GM23338 (cell line): ENCODE results near the gene PHF8. TPM values are rescaled to one million over a fixed set of nuclear protein-coding genes. Genes with fewer than 3 reads are reported as not detected.

Source experiments
- ATAC-seq: fragments of 200-7000 bp; cut with Tn5 transposase; 3 replicates; pipeline ENCODE4 v1.9.1; 2020
- DNase-seq: peaks from one replicate; pipeline ENCODE4 v3.0.0-alpha.2; 2015; ENCODE audit warnings: low spot score
- H2AFZ ChIP-seq: fragments of 200-600 bp; sonication (generic); 2 replicates; pipeline ENCODE4 v1.8.0; 2016; ENCODE audit warnings: antibody characterized with exemption, mild to moderate bottlenecking, moderate library complexity
- H3F3A ChIP-seq: fragments of 200-600 bp; sonication (generic); replicated peaks from 2 replicates; pipeline ENCODE4 v1.8.0; 2017; ENCODE audit warnings: antibody characterized with exemption, mixed run types, low read depth
- H3K27ac ChIP-seq: fragments of 200-600 bp; sonication (generic); 2 replicates; pipeline ENCODE4 v1.6.1; 2016; ENCODE audit warnings: low read depth
- H3K27me3 ChIP-seq: fragments of 200-600 bp; sonication (generic); 2 replicates; pipeline ENCODE4 v1.8.0; 2016; ENCODE audit warnings: mild to moderate bottlenecking, mixed run types, moderate library complexity; ENCODE audit not compliant: insufficient read depth
- H3K36me3 ChIP-seq: fragments of 200-600 bp; sonication (generic); 2 replicates; pipeline ENCODE4 v1.8.0; 2016; ENCODE audit warnings: mild to moderate bottlenecking; ENCODE audit not compliant: insufficient read depth
- H3K4me1 ChIP-seq: fragments of 200-600 bp; sonication (generic); 2 replicates; pipeline ENCODE4 v1.8.0; 2016; ENCODE audit warnings: mild to moderate bottlenecking, moderate library complexity; ENCODE audit not compliant: insufficient read depth
- H3K4me2 ChIP-seq: fragments of 200-600 bp; sonication (generic); 2 replicates; pipeline ENCODE4 v1.7.1; 2017; ENCODE audit warnings: mixed run types
- H3K4me3 ChIP-seq: fragments of 200-600 bp; sonication (generic); 2 replicates; pipeline ENCODE4 v1.6.1; 2016; ENCODE audit warnings: mixed run types
- H3K79me2 ChIP-seq: fragments of 200-600 bp; sonication (generic); replicated peaks from 2 replicates; pipeline ENCODE4 v1.8.0; 2017; ENCODE audit warnings: mild to moderate bottlenecking; ENCODE audit not compliant: insufficient read depth
- H3K9me2 ChIP-seq: fragments of 200-600 bp; sonication (generic); 2 replicates; pipeline ENCODE4 v1.8.0; 2017; ENCODE audit not compliant: insufficient read depth
- H4K20me1 ChIP-seq: fragments of 200-600 bp; sonication (generic); replicated peaks from 2 replicates; pipeline ENCODE4 v1.8.0; 2017; ENCODE audit warnings: mild to moderate bottlenecking; ENCODE audit not compliant: insufficient read depth
- H3K27ac Mint-ChIP-seq: 2 replicates; pipeline ENCODE4 v1.8.0; 2020; ENCODE audit warnings: inconsistent platforms, mild to moderate bottlenecking, moderate library complexity, mixed read lengths
- H3K27me3 Mint-ChIP-seq: 3 replicates; pipeline ENCODE4 v1.8.0; 2022; ENCODE audit warnings: low read depth, mild to moderate bottlenecking, moderate library complexity, mixed read lengths, inconsistent platforms; ENCODE audit not compliant: insufficient read depth, poor library complexity
- H3K36me3 Mint-ChIP-seq: 3 replicates; pipeline ENCODE4 v1.8.0; 2021; ENCODE audit warnings: low read depth, mild to moderate bottlenecking, inconsistent platforms, moderate library complexity, mixed read lengths
- H3K4me1 Mint-ChIP-seq: 3 replicates; pipeline ENCODE4 v1.8.0; 2020; ENCODE audit warnings: mild to moderate bottlenecking, inconsistent platforms, mixed read lengths
- H3K4me3 Mint-ChIP-seq: 3 replicates; pipeline ENCODE4 v1.8.0; 2021; ENCODE audit warnings: moderate library complexity, mild to moderate bottlenecking, inconsistent platforms, mixed read lengths
- H3K9me3 Mint-ChIP-seq: 3 replicates; pipeline ENCODE4 v1.8.0; 2020; ENCODE audit warnings: moderate library complexity, mild to moderate bottlenecking, inconsistent platforms, mixed read lengths
- CREB1 ChIP-seq: fragments of 250-450 bp; sonication (Bioruptor Pico); IDR thresholded peaks from 2 replicates; pipeline ENCODE4 v1.5.0; 2020; ENCODE audit warnings: low read depth, mild to moderate bottlenecking, moderate library complexity
- CTCF ChIP-seq, 2 experiments: fragments of 200-600 bp in 1 of 2; sonication (generic) in 1 of 2; conservative IDR thresholded peaks; 2 replicates each; pipeline versions ENCODE4 v1.5.1 to v1.6.1; 2016 to 2017; ENCODE audit warnings: antibody characterized with exemption in 2 of 2, low read depth in 2 of 2, mild to moderate bottlenecking in 2 of 2, moderate library complexity in 1 of 2
- ETS1 ChIP-seq: IDR thresholded peaks from 2 replicates; pipeline ENCODE4 v1.6.1; 2016; ENCODE audit warnings: antibody characterized with exemption
- EZH2 ChIP-seq: fragments of 200-600 bp; sonication (generic); IDR thresholded peaks from one replicate; pipeline ENCODE4 v1.8.0; 2017; ENCODE audit warnings: antibody characterized with exemption, mild to moderate bottlenecking, low read depth; ENCODE audit not compliant: unreplicated experiment
- EZH2phosphoT487 ChIP-seq: fragments of 200-600 bp; sonication (generic); IDR thresholded peaks from one replicate; pipeline ENCODE4 v1.8.1; 2018; ENCODE audit warnings: antibody characterized with exemption; ENCODE audit not compliant: unreplicated experiment
- JUNB ChIP-seq: IDR thresholded peaks from one replicate; pipeline ENCODE4 v1.6.1; 2016; ENCODE audit warnings: antibody characterized with exemption; ENCODE audit not compliant: unreplicated experiment
- NANOG ChIP-seq: IDR thresholded peaks from 2 replicates; pipeline ENCODE4 v1.6.1; 2016; ENCODE audit warnings: antibody characterized with exemption, borderline replicate concordance
- REST ChIP-seq: IDR thresholded peaks from one replicate; pipeline ENCODE4 v1.6.1; 2018; ENCODE audit warnings: antibody characterized with exemption; ENCODE audit not compliant: unreplicated experiment
- ZNF114 ChIP-seq: fragments of 250-450 bp; sonication (Bioruptor Pico); IDR thresholded peaks from 2 replicates; pipeline ENCODE4 v1.5.0; 2020; ENCODE audit warnings: mild to moderate bottlenecking, moderate library complexity
- ZNF331 ChIP-seq: fragments of 250-450 bp; sonication (Bioruptor Pico); IDR thresholded peaks from 2 replicates; pipeline ENCODE4 v1.5.0; 2020; ENCODE audit warnings: low read depth, mild to moderate bottlenecking, moderate library complexity
- ZNF462 ChIP-seq: fragments of 250-450 bp; sonication (Bioruptor Pico); IDR thresholded peaks from 2 replicates; pipeline ENCODE4 v1.5.0; 2020; ENCODE audit warnings: mild to moderate bottlenecking, moderate library complexity
- polyA plus RNA-seq: library from polyadenylated mRNA; unstranded; fragments of >200 nt; fragmentation: Nextera tagmentation; extraction: Ambion mirVana; gene quantifications from 2 replicates; pipeline ENCODE4 v1.2.1, GENCODE V29; 2016
- total RNA-seq: library from RNA; depleted of rRNA; stranded (reverse); fragments of >200 nt; shearing (Covaris generic); gene quantifications from 2 replicates; pipeline ENCODE4 v1.2.3, GENCODE V29; 2014

Gene PHF8
- total and polyA plus RNA-seq, 2 experiments from 2014 or later, result 12.8 to 30.6 TPM

- peaks cover 1% of the 10 kb centered on the region for H3K27me3 Mint-ChIP-seq
- Histone ChIP-seq H3K36me3 (no peaks in the 10 kb centered on the region), H4K20me1 (no peaks in the 10 kb centered on the region), H3K4me3 (no peak overlapping the region), H3K4me1 (peaks cover 3% of the 10 kb centered on the region; the same call in 1 of the 2 replicates), H3K9me2 (no peaks in the 10 kb centered on the region), H3K27me3 (no peaks in the 10 kb centered on the region), H2AFZ (no peak overlapping the region), H3K79me2 (no peaks in the 10 kb centered on the region), H3K4me2 (no peak overlapping the region), H3K27ac (no peak overlapping the region), H3F3A (no peaks in the 10 kb centered on the region)
- no peak overlapping the region for H3K27ac Mint-ChIP-seq
- peaks cover 3% of the 10 kb centered on the region; the same call in 2 of the 3 replicates for H3K36me3 Mint-ChIP-seq
- H3K9me3 Mint-ChIP-seq, result peaks cover 7% of the 10 kb centered on the region; the same call in 2 of the 3 replicates
- H3K4me1 Mint-ChIP-seq, result peaks cover 30% of the 10 kb centered on the region
- no peak overlapping the region for H3K4me3 Mint-ChIP-seq
- ATAC-seq (no peak), DNase-seq (no peak)
- no peak for TF ChIP-seq NANOG
- no peak for TF ChIP-seq CTCF (conservative IDR thresholded peaks at IDR 0.05; ENCODE audit: low read depth in 2 of 2)
- TF ChIP-seq ZNF114, result no peak
- TF ChIP-seq EZH2, result no peak
- TF ChIP-seq REST, result no peak
- no peak for TF ChIP-seq ZNF462 (CRISPR knock-in tag)
- no peak for TF ChIP-seq ZNF331 (CRISPR knock-in tag)
- TF ChIP-seq CREB1 (CRISPR knock-in tag), result no peak
- no peak for TF ChIP-seq ETS1
- no peak for TF ChIP-seq EZH2phosphoT487
- no peak for TF ChIP-seq JUNB
These were observed 5.5 kb upstream of the PHF8 start for GRCh38 chrX:54049801-54050200.
